ENCODE results near the gene MXD3. TPM values are rescaled to one million over a fixed set of nuclear protein-coding genes. Genes with fewer than 3 reads are reported as not detected.

Gene MXD3
- total and polyA plus RNA-seq, 4 donors, result 7.4 to 29.0 (median 12.9) TPM

DNA sequence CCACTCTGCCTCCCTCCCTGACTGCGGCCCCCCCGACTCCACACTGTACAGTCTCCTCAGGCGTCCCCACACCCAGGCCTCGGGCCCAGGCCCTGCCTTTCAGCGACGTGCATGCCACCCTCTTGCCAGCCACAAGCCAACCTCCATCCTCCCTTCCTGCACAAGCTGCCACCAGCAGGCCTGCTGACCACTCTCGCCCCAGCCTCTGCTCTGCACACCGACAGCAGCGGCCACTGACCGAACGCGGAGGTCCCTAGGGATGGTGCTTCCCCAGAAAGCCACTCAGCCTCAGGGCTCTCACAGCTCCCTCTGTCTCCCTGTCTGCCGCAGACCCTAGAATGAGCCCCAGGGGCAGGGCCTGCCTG is 21.2 kb upstream of the MXD3 start:
- H3K27me3 ChIP-seq (ENCODE audit: control insufficient read depth in 3 of 3, insufficient read depth in 3 of 3, low read length in 2 of 3), result no peaks in the 10 kb centered on the region
- TF ChIP-seq, protein P1, sequence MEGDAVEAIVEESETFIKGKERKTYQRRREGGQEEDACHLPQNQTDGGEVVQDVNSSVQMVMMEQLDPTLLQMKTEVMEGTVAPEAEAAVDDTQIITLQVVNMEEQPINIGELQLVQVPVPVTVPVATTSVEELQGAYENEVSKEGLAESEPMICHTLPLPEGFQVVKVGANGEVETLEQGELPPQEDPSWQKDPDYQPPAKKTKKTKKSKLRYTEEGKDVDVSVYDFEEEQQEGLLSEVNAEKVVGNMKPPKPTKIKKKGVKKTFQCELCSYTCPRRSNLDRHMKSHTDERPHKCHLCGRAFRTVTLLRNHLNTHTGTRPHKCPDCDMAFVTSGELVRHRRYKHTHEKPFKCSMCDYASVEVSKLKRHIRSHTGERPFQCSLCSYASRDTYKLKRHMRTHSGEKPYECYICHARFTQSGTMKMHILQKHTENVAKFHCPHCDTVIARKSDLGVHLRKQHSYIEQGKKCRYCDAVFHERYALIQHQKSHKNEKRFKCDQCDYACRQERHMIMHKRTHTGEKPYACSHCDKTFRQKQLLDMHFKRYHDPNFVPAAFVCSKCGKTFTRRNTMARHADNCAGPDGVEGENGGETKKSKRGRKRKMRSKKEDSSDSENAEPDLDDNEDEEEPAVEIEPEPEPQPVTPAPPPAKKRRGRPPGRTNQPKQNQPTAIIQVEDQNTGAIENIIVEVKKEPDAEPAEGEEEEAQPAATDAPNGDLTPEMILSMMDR (IDR thresholded peaks at IDR 0.05; ENCODE audit: control extremely low read depth, extremely low read depth), result no peak
- ATAC-seq (ENCODE audit: insufficient read depth, low FRiP score) (no peak), DNase-seq (no peak)
- H3K9me3 ChIP-seq (ENCODE audit: control insufficient read depth in 4 of 4, insufficient read depth in 3 of 4, low read length in 3 of 4), result peaks cover 0 to 2% (median 0%) of the 10 kb centered on the region in 4 donors
- no peaks in the 10 kb centered on the region for H3K4me1 ChIP-seq (ENCODE audit: control insufficient read depth in 5 of 5, insufficient read depth in 5 of 5, low read length in 5 of 5)
- H3K27ac ChIP-seq (ENCODE audit: low read depth in 1 of 2, low read length in 1 of 2), result no peak overlapping the region
- WGBS, 2 donors, result 84 to 92% methylated on average over 11 to 13 of the region's 13 CpGs
- no peak overlapping the region for H3K9ac ChIP-seq (ENCODE audit: insufficient read depth in 1 of 2, low read length in 2 of 2)
- no peak overlapping the region for H3K4me3 ChIP-seq
- H3K36me3 ChIP-seq (ENCODE audit: control insufficient read depth in 4 of 4, insufficient read depth in 4 of 4, low read length in 4 of 4), result peaks cover 13 to 80% (median 29%) of the 10 kb centered on the region in 4 donors

DNA sequence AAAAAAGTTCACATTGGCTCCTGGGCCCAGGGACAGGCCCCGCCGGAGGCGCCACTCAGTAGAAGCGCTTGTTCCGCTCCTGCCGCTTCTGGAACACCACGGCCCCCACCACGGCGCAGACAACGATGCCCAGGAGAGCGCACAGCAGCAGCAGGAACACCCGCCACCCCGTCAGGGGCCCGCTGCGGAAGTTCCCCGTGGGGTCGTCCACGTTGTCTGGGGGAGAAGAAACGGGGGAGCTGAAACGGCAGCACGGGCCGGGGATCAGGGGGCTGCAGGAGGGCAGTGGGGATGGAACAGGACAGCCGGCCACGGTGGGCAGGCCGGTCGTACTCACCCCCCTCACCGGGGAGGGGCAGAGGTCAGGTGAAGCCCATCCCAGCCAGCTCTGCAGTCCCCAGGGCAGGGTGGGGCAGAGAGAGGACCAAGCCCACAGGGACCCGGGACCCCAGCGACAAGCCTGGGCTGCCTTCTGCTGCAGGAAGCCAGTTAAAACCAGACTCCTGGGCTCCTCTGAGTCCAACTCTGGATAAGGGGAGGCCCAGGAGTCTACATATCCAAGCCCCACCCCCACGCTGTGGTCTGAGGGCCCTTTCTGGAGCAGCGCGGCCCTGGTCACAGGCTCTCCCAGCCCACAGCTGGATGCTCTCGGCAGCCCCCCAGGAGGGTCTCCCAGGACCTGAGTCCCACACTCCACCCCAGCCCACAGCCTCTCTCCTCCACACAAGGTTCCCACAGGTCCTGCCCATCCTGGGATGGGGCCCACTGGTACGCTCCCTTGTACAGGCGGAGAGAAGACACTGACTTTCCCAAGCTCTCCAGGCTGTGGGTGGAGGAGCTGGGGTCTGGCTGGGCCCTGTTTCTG is 20.6 kb upstream of the MXD3 start:
- Histone ChIP-seq H3K4me3 (no peak overlapping the region), H3K4me1 (ENCODE audit: control insufficient read depth in 5 of 5, insufficient read depth in 5 of 5, low read length in 5 of 5) (peaks cover 0 to 2% (median 0%) of the 10 kb centered on the region in 5 donors), H3K36me3 (ENCODE audit: control insufficient read depth in 4 of 4, insufficient read depth in 4 of 4, low read length in 4 of 4) (peaks cover 12 to 76% (median 28%) of the 10 kb centered on the region in 4 donors), H3K9ac (ENCODE audit: insufficient read depth in 1 of 2, low read length in 2 of 2) (no peak overlapping the region), H3K27ac (ENCODE audit: low read depth in 1 of 2, low read length in 1 of 2) (no peak overlapping the region), H3K9me3 (ENCODE audit: control insufficient read depth in 4 of 4, insufficient read depth in 3 of 4, low read length in 3 of 4) (peaks cover 0 to 2% (median 0%) of the 10 kb centered on the region in 4 donors), H3K27me3 (ENCODE audit: control insufficient read depth in 3 of 3, insufficient read depth in 3 of 3, low read length in 2 of 3) (no peaks in the 10 kb centered on the region)
- TF ChIP-seq, protein P1 (IDR thresholded peaks at IDR 0.05; ENCODE audit: control extremely low read depth, extremely low read depth), result no peak
- no peak for DNase-seq
- ATAC-seq (ENCODE audit: insufficient read depth, low FRiP score), result no peak
- WGBS, 2 donors, result 62 to 82% methylated on average over 35 of the region's 35 CpGs

DNA sequence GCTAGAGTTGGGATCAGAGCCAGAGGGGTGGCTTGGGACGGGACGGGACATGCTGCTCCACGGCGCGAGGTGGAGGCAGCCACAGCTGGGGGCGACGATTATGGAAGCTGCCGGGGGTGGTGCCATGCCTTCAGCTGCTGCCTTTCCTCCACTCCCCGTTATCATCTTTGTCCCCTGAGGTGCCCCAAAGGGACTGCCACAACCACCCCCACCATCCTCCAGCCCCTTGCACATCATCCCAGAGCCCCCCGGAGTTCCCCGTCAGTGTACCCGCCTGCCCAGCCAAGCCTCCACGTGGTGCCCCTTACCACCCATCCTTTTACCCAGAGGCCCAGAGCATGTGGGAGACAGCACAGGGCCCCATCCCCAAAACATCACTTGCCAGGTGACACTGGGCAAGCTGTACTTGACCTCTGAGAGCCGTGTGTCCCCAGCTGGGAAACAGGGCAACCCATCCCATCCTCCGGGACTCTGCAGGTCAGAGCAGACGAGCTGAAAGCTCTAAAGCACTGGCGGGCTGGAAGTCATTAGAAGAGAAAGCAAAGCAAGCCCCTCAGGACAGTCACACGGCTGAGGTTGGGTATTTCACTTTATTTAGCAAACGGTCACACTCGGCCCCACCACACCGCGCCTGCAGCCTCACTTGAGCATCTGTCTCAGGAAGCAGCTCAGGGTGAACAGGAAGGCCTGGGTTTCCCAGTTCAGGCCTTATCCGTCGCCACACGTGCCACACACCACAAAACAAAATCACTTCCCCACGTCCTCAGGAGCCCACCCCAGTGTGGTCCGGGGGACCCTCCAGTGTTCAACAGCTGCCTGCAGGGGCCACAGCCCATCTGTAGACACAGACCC is 19.5 kb upstream of the MXD3 start:
- no peak overlapping the region for H3K9ac ChIP-seq (ENCODE audit: insufficient read depth in 1 of 2, low read length in 2 of 2)
- WGBS, 2 donors, result 60 to 79% methylated on average over 27 of the region's 27 CpGs
- ATAC-seq (ENCODE audit: insufficient read depth, low FRiP score), result no peak

More for the DNA sequence above, 19.5 kb upstream of the MXD3 start:
- H3K9me3 ChIP-seq (ENCODE audit: control insufficient read depth in 4 of 4, insufficient read depth in 3 of 4, low read length in 3 of 4), result peaks cover 0 to 2% (median 0%) of the 10 kb centered on the region in 4 donors
- peaks cover 8 to 65% (median 24%) of the 10 kb centered on the region in 4 donors for H3K36me3 ChIP-seq (ENCODE audit: control insufficient read depth in 4 of 4, insufficient read depth in 4 of 4, low read length in 4 of 4)
- DNase-seq, result no peak
- H3K27me3 ChIP-seq (ENCODE audit: control insufficient read depth in 3 of 3, insufficient read depth in 3 of 3, low read length in 2 of 3), result no peaks in the 10 kb centered on the region
- H3K4me1 ChIP-seq (ENCODE audit: control insufficient read depth in 5 of 5, insufficient read depth in 5 of 5, low read length in 5 of 5), result peaks cover 0 to 2% (median 0%) of the 10 kb centered on the region in 5 donors
- TF ChIP-seq, protein P1 (IDR thresholded peaks at IDR 0.05; ENCODE audit: control extremely low read depth, extremely low read depth), result no peak
- no peak overlapping the region for H3K4me3 ChIP-seq
- no peak overlapping the region for H3K27ac ChIP-seq (ENCODE audit: low read depth in 1 of 2, low read length in 1 of 2)
